NCI-H2227 (cell line): ENCODE measurements around the gene USP35.
"Not testable (repeated sequence)": the region's sequence is repeated elsewhere in the genome, so short reads cannot be mapped to it uniquely, and the experiment has no call there.

Experiments
- DNase-seq: peaks from one replicate; lab custom pipeline; 2025; ENCODE audit not compliant: unreplicated experiment; lab: John Stamatoyannopoulos, UW

USP35 gene

DNA sequence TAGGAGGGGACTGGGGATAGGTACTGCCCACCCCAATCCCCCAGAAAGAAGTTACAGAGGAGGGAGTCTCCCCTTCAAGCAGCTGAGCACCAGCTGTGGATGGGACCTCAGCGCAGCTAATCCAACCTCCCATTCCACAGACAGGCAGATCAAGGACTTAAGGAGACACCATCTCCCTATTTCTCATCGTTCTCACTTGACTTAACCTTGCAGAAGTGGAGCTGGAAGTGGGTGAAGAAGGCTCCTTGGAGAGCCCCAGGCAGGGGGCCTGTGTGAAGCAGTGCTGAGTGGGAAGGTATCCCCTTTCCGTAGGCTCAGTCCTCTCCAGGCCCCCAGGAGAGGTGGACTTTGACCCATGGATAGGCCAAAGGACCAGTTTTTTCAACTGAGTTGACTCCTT lies 27.3 kb downstream of the USP35 start:
- DNase-seq: no peak

DNA sequence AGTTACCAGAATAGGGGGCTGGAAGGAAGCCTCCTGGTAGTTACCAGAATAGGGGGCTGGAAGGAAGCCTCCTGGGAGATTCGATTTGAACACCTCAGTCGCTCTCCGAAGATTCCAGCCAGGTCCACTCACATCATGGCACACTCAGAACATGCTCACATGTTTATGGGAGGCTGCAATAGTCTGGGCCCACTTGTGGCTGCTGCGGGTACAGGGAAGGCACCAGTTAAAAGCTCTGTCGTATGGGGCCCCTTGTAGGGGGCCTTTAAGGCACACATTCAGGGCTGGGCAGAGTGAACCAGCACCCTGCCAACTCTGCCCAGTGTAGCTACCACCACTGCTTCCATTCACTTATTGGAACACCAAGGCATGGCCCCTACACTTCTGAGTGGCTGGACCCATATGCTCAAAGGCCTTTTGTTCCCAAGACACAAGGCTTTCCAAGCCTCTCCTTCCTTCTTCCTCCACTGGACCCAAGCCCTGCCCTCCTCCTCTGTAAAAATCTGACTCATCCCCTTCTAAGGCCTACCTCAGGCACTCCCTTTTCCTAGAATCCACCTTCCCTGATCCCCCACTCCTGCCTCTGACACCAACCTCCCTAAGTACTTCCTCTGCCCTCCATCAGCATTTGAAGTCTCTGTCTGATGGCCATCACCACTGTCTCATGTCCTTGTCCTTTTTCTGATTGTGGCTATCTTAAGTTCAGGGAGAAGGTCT lies 28.0 kb downstream of the USP35 start:
- DNase-seq: no peak

- no peak for DNase-seq
Measured at GRCh38 chr11:78217650-78218541, 29.2 kb downstream of the USP35 start.

DNA sequence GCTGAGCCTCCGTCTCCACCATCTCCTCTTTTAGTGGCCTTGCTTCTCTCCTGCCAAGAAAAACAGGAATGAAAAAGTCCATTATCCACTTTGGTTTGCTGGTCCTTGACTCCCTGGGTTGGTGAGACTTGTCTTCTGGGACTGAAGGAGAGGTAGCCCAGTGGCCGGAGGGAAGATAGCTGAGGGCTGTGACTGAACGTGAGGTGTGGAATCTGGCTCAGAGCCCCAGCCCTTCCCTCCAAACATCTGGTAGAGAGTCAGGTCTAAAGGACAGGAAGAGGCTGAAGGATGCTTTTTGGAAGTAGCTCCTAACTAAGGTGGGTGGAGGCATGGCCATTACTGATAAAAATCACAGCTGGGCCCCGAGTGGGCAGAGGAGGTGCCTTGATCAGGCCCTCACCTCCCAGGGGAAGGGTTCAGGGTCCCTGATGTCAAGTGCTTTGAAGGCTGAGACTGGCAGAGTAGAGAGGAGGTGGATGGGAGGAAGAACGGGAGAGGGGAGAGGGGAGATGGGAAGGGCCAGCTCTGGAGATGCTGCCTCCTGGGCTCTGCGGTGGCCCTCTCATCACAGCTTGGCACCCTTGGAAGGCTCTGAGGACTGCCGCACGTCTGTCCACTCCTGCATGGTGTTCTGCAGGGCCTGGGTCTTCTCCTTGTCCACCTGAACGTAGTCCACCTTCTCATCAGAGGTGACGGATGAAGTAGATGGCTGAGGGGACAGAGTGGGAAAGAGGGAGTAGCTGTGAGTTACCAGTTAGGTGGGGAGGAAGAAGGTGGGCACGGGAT lies 30.2 kb downstream of the USP35 start:
- DNase-seq: no peak

DNA sequence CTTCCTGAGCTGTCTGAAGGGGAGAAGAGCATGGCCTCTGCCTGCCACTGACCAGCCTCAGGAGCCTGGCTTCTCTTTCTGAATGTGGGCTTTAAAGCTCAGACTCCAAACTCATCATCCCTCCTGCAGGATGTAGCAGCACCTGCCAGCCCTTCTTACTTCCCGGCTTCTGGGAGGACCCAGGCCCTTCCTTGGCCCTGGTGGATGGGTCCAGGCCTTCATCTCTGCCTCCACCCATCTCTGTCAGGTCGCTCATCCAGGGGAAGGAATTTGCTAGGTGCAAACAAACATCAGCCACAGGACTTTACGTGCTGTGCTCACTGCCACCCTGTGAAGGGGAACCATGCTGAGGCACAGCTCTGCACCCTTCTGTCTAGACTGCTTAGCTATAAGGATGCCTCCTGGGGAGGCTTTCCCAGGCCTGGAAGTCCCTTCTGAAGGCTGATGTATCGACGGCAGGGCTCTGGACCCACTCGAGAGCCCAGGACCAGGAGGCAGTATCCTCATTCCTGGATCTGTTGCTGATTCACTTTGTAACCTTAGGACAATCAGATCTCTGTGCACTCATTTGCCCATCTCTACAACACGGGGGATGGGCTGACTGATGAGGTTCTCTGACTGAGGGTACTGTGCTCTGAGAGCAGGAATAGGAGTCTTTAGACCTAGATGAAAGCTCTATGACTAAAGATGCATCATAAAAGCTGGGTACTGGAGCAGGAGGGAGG lies 30.9 kb downstream of the USP35 start:
- DNase-seq: no peak

DNA sequence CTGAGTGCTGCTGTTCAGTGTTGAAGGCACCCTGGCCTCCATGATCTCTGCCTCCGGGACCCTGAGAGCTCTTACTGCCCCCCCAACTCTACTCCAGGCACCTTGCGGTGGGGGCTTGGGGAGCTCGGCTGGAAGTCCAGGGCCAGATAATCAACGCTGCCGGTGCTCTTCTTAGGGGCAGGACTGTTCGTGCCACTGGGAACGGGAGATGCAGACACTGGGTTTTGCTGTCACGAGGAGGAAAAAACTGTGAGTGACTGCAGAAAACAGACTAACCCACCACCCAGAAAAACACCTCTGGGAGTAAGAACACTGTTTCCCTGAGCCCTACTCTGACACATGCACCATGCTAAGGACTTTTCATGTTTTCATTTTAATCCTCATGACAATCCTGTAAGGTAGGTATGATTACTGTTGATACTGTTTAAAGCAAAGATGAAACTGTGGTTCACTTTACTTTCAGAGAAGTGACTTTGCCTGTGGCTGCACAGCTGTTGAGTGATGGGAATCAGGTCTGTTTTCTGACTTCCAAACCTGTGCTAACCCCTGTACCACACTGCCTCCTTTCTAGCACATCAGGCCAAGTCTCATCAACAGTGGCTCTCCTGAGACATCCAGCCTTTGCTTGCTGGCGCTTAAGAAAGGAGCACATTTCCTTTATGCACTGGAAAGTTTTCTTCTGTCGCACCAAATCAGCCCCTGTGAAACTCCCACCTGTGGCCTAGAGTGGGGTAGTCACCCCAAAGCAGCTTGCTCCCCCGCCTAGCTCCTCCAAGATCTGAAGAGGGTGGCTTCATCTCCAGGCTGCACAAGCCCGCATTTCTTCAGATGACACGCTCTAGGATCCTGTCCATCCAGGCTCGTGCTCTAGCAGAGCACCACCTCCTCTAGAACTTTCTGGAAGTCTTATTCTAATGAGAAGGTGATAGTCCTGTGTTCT lies 31.8 kb downstream of the USP35 start:
- DNase-seq: no peak

- peak; percentile 83 for DNase-seq
Measured at GRCh38 chr11:78221396-78222315, 32.9 kb downstream of the USP35 start.

GRCh38 chr11:78222726-78223125 lies 34.0 kb downstream of the USP35 start:
- not testable (repeated sequence) for DNase-seq

GRCh38 chr11:78223320-78223954 lies 34.7 kb downstream of the USP35 start:
- DNase-seq: no peak

DNA sequence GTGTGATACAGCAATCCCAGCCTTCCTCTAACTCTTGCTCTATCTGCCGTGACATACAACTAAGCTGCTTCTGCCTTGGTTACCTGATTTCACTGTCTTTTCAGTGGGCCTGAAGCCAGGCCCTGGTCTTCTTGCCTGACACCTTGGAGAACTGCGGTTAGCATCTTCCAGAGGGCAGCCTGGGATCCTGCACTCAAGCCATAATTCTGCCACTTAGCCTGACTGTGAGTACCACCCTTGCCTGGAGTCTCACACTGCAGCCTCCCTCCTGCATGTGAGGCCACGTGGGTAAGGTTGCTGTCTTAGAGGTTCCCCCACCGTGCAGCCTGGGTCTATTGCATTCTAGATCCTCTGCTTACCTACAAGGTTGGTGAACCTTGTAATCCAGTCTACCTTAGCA lies 35.8 kb downstream of the USP35 start:
- no peak for DNase-seq

GRCh38 chr11:78224906-78225420 lies 36.2 kb downstream of the USP35 start:
- no peak for DNase-seq

DNA sequence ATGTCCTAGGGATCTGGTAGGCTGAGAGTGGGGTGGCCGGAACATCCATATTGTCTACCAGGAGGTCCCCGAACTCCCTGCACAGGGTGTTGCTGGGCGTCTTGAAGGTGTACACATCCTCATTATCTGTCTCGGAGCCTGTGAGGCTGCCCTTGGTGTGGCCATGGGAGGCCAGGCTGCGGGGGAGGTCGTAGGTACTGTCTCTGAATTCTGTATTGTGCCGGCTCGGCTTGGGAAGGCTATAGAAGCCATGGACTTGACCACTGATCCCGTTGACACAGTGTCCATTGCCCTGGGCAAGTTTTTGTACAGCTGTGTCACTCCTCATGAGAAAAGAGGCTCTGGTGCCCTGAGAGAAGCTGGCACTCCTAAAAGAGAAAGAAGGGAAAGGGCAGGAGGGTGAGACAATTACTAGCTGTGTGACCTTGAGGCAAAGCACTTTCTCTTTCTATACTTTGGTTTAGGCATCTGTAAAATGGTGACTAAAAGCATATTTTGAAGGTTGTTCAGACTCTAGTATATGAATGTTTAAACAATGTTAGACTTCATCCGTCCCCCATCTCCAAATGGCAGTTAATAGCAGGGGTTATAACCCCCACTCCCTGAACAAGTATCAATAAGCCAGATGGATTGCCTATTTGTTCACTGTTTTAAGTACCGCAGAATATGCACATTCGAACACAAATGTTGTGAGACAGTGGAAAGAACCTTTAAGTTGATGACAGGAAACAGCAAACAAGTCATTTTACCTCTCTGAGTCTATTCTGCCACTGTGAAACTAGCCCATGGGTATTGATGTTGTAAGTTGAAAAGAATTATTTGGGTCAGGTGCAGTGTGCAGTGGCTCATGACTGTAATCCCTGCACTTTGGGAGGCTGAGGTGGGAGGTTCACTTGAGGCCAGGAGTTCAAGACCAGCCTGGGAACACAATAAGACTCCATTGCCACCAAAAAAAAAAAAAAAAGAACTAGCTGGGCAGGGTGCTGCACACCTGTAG lies 38.3 kb downstream of the USP35 start:
- DNase-seq: no peak

DNA sequence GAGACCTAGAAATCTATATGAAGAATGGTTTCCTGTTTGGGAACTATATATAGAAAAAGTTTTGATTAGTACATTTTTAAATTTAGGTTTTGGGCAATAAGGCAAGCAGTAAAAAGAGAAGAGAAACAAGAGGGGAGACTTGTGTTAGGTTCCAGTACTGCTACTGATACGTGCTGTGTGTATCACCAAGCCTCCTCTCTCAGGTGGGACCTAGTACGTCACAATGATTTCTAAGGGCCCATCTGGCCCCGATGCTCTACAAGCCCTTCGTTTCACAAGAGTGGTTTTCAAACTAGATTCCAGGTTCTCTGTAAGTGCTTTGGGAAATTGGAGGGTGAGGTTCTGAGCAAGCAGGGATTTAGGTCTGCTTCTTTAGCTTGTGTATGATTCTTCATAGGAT lies 39.2 kb downstream of the USP35 start:
- no peak for DNase-seq

DNA sequence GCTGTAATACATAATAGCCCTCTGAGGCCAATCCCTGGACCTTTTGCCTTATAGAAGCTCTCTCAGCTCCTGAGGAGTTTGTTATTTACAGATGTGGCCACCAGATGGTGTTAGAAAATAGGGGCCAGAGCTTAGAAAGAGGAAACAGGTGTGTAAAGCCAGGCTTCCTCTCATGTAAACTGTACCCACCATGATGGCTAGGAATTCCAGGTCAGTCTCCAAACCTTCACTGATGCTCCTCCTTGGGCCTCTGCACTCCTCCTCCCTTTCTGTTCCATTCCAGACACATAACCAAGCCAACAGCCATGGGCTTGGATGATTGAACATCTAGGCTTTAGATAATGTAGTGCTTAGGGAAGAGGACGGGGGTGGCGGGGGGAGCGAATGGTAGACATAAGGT lies 39.7 kb downstream of the USP35 start:
- peak; percentile 84 for DNase-seq

DNA sequence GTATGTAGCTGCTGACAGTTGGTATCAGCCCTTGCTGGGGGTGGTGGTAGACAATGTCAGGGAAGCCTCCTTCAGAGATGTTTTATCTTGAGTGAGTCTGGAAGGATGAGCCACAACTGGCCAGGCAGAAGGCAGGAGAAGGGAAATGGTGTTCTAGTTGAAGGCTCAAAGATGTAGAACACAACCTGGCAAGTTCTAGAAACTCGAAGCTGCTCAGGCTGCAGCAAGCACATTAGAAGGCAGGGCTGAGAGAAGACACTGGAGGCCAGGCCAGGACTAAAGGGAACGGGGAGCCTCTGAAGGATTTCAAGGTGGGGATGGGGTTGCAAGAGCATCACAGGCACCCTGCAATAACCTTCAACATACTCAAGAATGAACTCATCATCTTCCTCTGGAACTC lies 40.4 kb downstream of the USP35 start:
- DNase-seq: no peak

- no peak for DNase-seq
Measured at GRCh38 chr11:78230161-78230877, 41.6 kb downstream of the USP35 start.
